ENCODE measurements around the gene CHRM4.

- TF ChIP-seq CTCF (IDR thresholded peaks at IDR 0.05) (no peak), POLR2A (IDR thresholded peaks at IDR 0.05) (no peak), POLR2AphosphoS5 (IDR thresholded peaks at IDR 0.05) (no peak)
These were observed 45.6 kb downstream of the CHRM4 start for GRCh38 chr11:46345881-46346484.

Data from breast epithelium (tissue), 3 donors.